SK-N-SH (cell line): ENCODE data around the gene FAM50B. TPM values are rescaled to one million over a fixed set of nuclear protein-coding genes. Genes with fewer than 3 reads are reported as not detected.

Experiments used
- CTCF ChIA-PET: fragments of 300-600, 350-600 bp; formaldehyde crosslinking; extraction: SDS; loops from one replicate; lab custom pipeline; 2021; lab: Yijun Ruan, JAX
- POLR2A ChIA-PET: fragments of 350-600 bp; sonication (Branson Sonifier 250); formaldehyde crosslinking; extraction: SDS; loops from one replicate; lab custom pipeline; 2020; ENCODE audit warnings: antibody characterized with exemption, inconsistent platforms; lab: Yijun Ruan, JAX
- DNase-seq: peaks from one replicate; pipeline ENCODE4 v3.0.0; 2012
- H2AFZ ChIP-seq: fragments of 200-600 bp; sonication (generic); 2 replicates; pipeline ENCODE4 v1.8.1; 2016; ENCODE audit warnings: antibody characterized with exemption, mild to moderate bottlenecking, low read depth
- H3F3A ChIP-seq: fragments of 200-600 bp; sonication (generic); replicated peaks from 2 replicates; pipeline ENCODE3; 2016; ENCODE audit warnings: antibody characterized with exemption, mild to moderate bottlenecking; ENCODE audit not compliant: insufficient read depth
- H3K27ac ChIP-seq, 2 experiments: fragments of 200-500 bp in 1 of 2; fragments of 200-600 bp in 1 of 2; sonication (Bioruptor generic) in 1 of 2; sonication (generic), shearing (Covaris generic) in 1 of 2; 2 replicates each; pipeline versions ENCODE4 v1.5.1 to v1.6.1; 2014 to 2016; ENCODE audit warnings: low read depth in 2 of 2, inconsistent platforms in 1 of 2, low read length in 1 of 2, mild to moderate bottlenecking in 1 of 2, mixed read lengths in 1 of 2
- H3K27me3 ChIP-seq: fragments of 200-600 bp; sonication (generic), shearing (Covaris generic); 2 replicates; pipeline ENCODE4 v1.6.1; 2016; ENCODE audit warnings: mixed run types; ENCODE audit not compliant: insufficient read depth
- H3K36me3 ChIP-seq, 2 experiments: fragments of 200-500 bp in 1 of 2; fragments of 200-600 bp in 1 of 2; sonication (Bioruptor generic) in 1 of 2; sonication (generic) in 1 of 2; replicated peaks in 1 of 2; 2 replicates each; pipeline versions ENCODE3 to v1.5.1; 2014 to 2016; ENCODE audit warnings: low read length in 1 of 2, mild to moderate bottlenecking in 1 of 2; ENCODE audit not compliant: insufficient read depth in 2 of 2, control insufficient read depth in 1 of 2
- H3K4me1 ChIP-seq, 2 experiments: fragments of 200-500 bp in 1 of 2; fragments of 200-600 bp in 1 of 2; sonication (Bioruptor generic) in 1 of 2; sonication (generic), shearing (Covaris generic) in 1 of 2; 2 replicates each; pipeline versions ENCODE4 v1.5.1 to v1.6.1; 2014 to 2016; ENCODE audit warnings: low read depth in 1 of 2, low read length in 1 of 2, mixed run types in 1 of 2; ENCODE audit not compliant: insufficient read depth in 2 of 2, control insufficient read depth in 1 of 2
- H3K4me2 ChIP-seq: fragments of 200-600 bp; sonication (generic), shearing (Covaris generic); 2 replicates; pipeline ENCODE4 v1.6.1; 2017; ENCODE audit warnings: mixed run types
- H3K4me3 ChIP-seq, 2 experiments: fragments of 200-500 bp in 1 of 2; fragments of 200-600 bp in 1 of 2; sonication (Bioruptor generic) in 1 of 2; sonication (generic), shearing (Covaris generic) in 1 of 2; 2 replicates each; pipeline versions ENCODE4 v1.5.1 to v1.8.1; 2014 to 2016; ENCODE audit warnings: low read depth in 2 of 2, inconsistent platforms in 1 of 2, low read length in 1 of 2, mild to moderate bottlenecking in 1 of 2, mixed read lengths in 1 of 2, moderate library complexity in 1 of 2
- H3K79me2 ChIP-seq: fragments of 200-600 bp; sonication (generic); 2 replicates; pipeline ENCODE4 v1.8.1; 2017; ENCODE audit warnings: mild to moderate bottlenecking; ENCODE audit not compliant: insufficient read depth
- H3K9ac ChIP-seq: fragments of 200-600 bp; sonication (generic); 2 replicates; pipeline ENCODE4 v1.6.1; 2017; ENCODE audit warnings: mixed run types
- H3K9me2 ChIP-seq: fragments of 200-600 bp; sonication (generic); 2 replicates; pipeline ENCODE4 v1.6.1; 2017; ENCODE audit warnings: mixed run types
- H3K9me3 ChIP-seq: fragments of 200-600 bp; sonication (generic); 2 replicates; pipeline ENCODE4 v1.6.1; 2017; ENCODE audit warnings: mixed run types, mild to moderate bottlenecking, moderate library complexity
- H4K20me1 ChIP-seq: fragments of 200-600 bp; sonication (generic); 2 replicates; pipeline ENCODE4 v1.6.1; 2017; ENCODE audit warnings: mild to moderate bottlenecking, mixed run types; ENCODE audit not compliant: insufficient read depth
- CHD2 ChIP-seq: fragments of 150-350 bp; IDR thresholded peaks from 2 replicates; pipeline ENCODE4 v1.6.1; 2018; ENCODE audit warnings: low read length; ENCODE audit not compliant: partially characterized antibody
- CTCF ChIP-seq: fragments of 200-600 bp; sonication (generic); IDR thresholded peaks from 2 replicates; pipeline ENCODE4 v1.6.1; 2017; ENCODE audit warnings: antibody characterized with exemption, mild to moderate bottlenecking, moderate library complexity
- ELF1 ChIP-seq: IDR thresholded peaks from 2 replicates; pipeline ENCODE4 v1.4.0; 2012
- EZH2phosphoT487 ChIP-seq: fragments of 200-600 bp; sonication (generic); IDR thresholded peaks from 2 replicates; pipeline ENCODE4 v1.6.1; 2017; ENCODE audit warnings: low read depth, mixed run types, mild to moderate bottlenecking, antibody characterized with exemption, moderate library complexity, borderline replicate concordance
- FOXJ3 ChIP-seq: sonication (generic); formaldehyde crosslinking; IDR thresholded peaks from 2 replicates; pipeline ENCODE4 v1.5.1; 2020; ENCODE audit warnings: mild to moderate bottlenecking, missing genetic modification reagents
- NFIC ChIP-seq: IDR thresholded peaks from 2 replicates; pipeline ENCODE4 v1.4.0; 2012; ENCODE audit warnings: borderline replicate concordance
- PBX3 ChIP-seq: IDR thresholded peaks from 2 replicates; pipeline ENCODE4; 2012
- POLR2AphosphoS5 ChIP-seq: IDR thresholded peaks from 2 replicates; pipeline ENCODE4 v1.6.1; 2012; ENCODE audit warnings: low read depth, low read length
- RCOR1 ChIP-seq: fragments of 150-350 bp; IDR thresholded peaks from 2 replicates; pipeline ENCODE4 v1.6.1; 2017; ENCODE audit warnings: antibody characterized with exemption, low read length
- SMC3 ChIP-seq: IDR thresholded peaks from 2 replicates; pipeline ENCODE4 v1.6.1; 2012; ENCODE audit warnings: low read depth, low read length, improper control_type of control experiment
- TCF12 ChIP-seq: IDR thresholded peaks from 2 replicates; pipeline ENCODE4 v1.4.0; 2012
- USF1 ChIP-seq: IDR thresholded peaks from 2 replicates; pipeline ENCODE4 v1.4.0; 2012; ENCODE audit warnings: low read depth, borderline replicate concordance
- WGBS: methylation state at CpG from one replicate; pipeline ENCODE4 v1.1.6; 2017; ENCODE audit warnings: low lambda C conversion rate; 5-methylcytosine and 5-hydroxymethylcytosine counted together
- polyA plus RNA-seq, 3 experiments: library from polyadenylated mRNA; depleted of rRNA; stranded (reverse); fragments of >200 nt; gene quantifications; 2 replicates each; pipeline ENCODE4 v1.2.3, GENCODE V29; 2012

FAM50B gene
- polyA plus RNA-seq, 1 of the 3 experiments (the other 2 are of a cell fraction), result 13.8 TPM

- no peak for TF ChIP-seq PBX3
- no peak for TF ChIP-seq CTCF
- no peak for TF ChIP-seq RCOR1
- no peak for TF ChIP-seq ELF1
These were observed 27.7 kb downstream of the FAM50B start (continued) for GRCh38 chr6:3876866-3877265.

DNA sequence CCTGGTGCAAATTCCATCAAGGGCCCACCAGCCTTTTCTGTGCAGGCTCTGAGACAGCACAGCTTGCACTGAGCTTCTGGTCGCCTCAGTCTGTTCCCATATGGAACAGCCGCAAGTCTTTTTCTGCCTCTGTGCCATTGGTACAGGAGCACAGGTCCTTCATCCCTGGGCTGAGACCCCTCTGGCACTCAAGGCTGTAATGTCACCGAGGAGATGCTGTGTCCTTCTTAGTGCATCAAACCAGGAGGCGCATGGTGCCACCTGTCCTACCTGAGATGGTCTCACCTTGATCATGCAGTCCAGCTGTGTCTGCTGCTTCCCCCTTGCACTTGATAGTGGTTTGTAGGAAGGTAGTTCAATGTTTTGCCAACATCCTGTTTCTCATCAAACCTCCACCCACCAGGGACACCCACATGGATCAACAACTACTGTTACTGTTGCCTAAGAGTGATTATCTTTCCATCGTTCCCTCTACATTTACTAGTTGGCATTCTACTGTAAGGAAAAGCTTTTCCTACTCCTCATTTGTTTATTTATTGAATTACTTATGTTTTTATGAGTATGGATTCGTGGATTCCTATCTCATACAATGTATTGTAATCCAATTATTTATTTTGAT, 29.0 kb downstream of the FAM50B start:
- Histone ChIP-seq H3K4me3 (no peak overlapping the region), H2AFZ (no peak overlapping the region), H3K4me2 (no peak overlapping the region), H3K4me1 (0 out of 4 replicates have a peak, but pooled peaks cover 0 to 7% of the 10 kb centered on the region in 2 experiments), H3K36me3 (no peaks in the 10 kb centered on the region), H3K9me2 (no peaks in the 10 kb centered on the region), H3K79me2 (no peaks in the 10 kb centered on the region), H3F3A (no peaks in the 10 kb centered on the region), H3K9ac (no peak overlapping the region), H3K9me3 (no peaks in the 10 kb centered on the region), H3K27ac (no peak overlapping the region), H3K27me3 (no peaks in the 10 kb centered on the region), H4K20me1 (no peaks in the 10 kb centered on the region)
- 87% methylated on average over 6 of the region's 6 CpGs for WGBS
- POLR2A ChIA-PET, result no interaction called here
- no peak for TF ChIP-seq USF1
- TF ChIP-seq CHD2, result no peak
- no peak for TF ChIP-seq EZH2phosphoT487
- no peak for TF ChIP-seq FOXJ3 (CRISPR knock-in tag)
- no peak for TF ChIP-seq TCF12
- no peak for TF ChIP-seq NFIC
- no peak for TF ChIP-seq PBX3
- TF ChIP-seq POLR2AphosphoS5, result no peak
- TF ChIP-seq SMC3, result no peak
- no peak for TF ChIP-seq ELF1
- CTCF ChIA-PET, result interaction anchor here (1.5 kb wide), 1 partner anchor 8 kb away, joined by 5 read pairs; no protein-coding TSS in a partner anchor
- DNase-seq, result no peak
